ENCODE data around the gene MED15. TPM values are rescaled to one million over a fixed set of nuclear protein-coding genes. Genes with fewer than 3 reads are reported as not detected.

The MED15 gene
- total RNA-seq, 4 donors from 2014 or later: 40.3 to 69.6 (median 49.2) TPM

DNA sequence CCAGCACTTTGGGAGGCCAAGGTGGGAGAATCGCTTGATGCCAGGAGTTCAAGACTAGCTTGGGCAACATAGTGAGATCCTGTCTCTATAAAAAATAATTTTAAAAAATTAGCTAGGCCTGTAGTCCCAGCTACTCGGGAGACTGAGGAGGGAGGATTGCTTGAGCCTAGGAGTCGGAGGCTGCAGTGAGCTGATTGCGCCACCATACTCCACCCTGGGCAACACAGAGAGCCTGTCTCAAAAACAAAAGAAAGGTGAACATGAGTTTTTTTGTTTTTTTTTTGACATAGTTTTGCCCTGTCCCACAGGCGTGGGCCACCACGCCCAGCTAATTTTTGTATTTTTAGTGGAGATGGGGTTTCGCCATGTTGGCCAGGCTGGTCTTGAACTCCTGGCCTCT is 17.6 kb downstream of the MED15 start:
- WGBS, 2 donors: 94 to 96% methylated on average over 7 of the region's 7 CpGs
- no peak overlapping the region for H3K4me3 ChIP-seq (ENCODE audit: low read depth, poor library complexity, severe bottlenecking)
- DNase-seq (ENCODE audit: low spot score in 2 of 2): no peak
- intact Hi-C loops (cut with DNase I; ENCODE audit: low total_unique reads): no loop called here
- TF ChIP-seq, protein P1, sequence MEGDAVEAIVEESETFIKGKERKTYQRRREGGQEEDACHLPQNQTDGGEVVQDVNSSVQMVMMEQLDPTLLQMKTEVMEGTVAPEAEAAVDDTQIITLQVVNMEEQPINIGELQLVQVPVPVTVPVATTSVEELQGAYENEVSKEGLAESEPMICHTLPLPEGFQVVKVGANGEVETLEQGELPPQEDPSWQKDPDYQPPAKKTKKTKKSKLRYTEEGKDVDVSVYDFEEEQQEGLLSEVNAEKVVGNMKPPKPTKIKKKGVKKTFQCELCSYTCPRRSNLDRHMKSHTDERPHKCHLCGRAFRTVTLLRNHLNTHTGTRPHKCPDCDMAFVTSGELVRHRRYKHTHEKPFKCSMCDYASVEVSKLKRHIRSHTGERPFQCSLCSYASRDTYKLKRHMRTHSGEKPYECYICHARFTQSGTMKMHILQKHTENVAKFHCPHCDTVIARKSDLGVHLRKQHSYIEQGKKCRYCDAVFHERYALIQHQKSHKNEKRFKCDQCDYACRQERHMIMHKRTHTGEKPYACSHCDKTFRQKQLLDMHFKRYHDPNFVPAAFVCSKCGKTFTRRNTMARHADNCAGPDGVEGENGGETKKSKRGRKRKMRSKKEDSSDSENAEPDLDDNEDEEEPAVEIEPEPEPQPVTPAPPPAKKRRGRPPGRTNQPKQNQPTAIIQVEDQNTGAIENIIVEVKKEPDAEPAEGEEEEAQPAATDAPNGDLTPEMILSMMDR (IDR thresholded peaks at IDR 0.05): no peak
- TF ChIP-seq POLR2A (IDR thresholded peaks at IDR 0.05): no peak

DNA sequence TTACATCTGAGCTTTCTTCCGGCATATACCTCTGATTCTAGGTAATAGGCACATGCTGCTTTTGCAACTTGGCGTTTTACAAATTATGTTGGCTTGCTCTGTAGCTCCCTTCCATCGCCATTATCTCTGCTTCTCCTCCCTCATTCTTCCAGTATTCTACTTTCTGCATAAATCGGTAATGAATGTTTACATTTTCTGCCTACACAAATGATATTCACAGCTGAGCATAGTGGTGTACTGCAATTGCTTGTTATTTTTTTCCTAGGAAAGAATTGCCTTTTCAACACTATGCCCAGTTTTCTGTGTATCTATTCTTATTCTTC is 18.9 kb downstream of the MED15 start:
- TF ChIP-seq POLR2A (IDR thresholded peaks at IDR 0.05): no peak
- TF ChIP-seq, protein P1 (IDR thresholded peaks at IDR 0.05): no peak
- WGBS, 2 donors: 79 to 82% methylated on average over 4 of the region's 4 CpGs
- intact Hi-C loops (cut with DNase I; ENCODE audit: low total_unique reads): no loop called here
- no peak for DNase-seq (ENCODE audit: low spot score in 2 of 2)
- H3K4me3 ChIP-seq (ENCODE audit: low read depth, poor library complexity, severe bottlenecking): no peak overlapping the region

DNA sequence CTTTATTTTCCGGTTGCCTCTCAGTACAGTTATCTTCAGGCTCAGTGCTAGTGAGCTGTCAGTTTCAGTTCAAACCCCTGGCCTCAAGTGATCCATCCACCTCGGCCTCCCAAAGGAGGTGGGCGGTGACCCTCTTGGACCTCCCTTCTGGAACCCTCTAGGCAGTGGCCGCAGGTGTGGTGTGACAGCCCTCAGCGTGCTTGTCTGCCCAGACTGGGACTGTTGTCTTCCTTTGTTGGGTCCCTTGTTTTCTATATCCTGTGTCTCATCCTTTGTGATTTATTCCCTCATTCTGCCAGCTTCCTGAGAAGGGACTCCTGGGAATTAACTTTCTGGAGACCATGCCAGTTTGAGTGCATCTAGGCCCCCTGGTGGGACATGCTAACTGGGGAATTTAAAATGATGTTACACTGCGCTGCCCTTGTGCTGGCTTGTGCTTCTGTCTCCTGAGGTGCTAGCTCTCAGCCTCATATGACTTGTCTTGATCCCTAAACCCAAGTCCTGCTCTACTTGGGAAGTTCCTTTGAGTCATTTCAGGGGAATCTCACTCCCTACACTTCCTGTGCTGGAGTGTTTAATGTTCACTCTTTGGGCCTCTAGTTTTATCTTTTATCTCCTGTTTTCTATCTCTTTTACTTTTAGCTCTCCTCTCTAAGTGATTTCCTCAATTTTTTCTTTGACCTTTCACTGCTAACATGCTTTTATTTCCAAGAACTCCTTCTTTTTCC is 19.4 kb downstream of the MED15 start:
- intact Hi-C loops (cut with DNase I; ENCODE audit: low total_unique reads): no loop called here
- DNase-seq (ENCODE audit: low spot score in 2 of 2): no peak
- TF ChIP-seq, protein P1 (IDR thresholded peaks at IDR 0.05): no peak
- TF ChIP-seq POLR2A (IDR thresholded peaks at IDR 0.05): no peak
- WGBS, 2 donors: 63 to 64% methylated on average over 6 of the region's 6 CpGs
- H3K4me3 ChIP-seq (ENCODE audit: low read depth, poor library complexity, severe bottlenecking): no peak overlapping the region

DNA sequence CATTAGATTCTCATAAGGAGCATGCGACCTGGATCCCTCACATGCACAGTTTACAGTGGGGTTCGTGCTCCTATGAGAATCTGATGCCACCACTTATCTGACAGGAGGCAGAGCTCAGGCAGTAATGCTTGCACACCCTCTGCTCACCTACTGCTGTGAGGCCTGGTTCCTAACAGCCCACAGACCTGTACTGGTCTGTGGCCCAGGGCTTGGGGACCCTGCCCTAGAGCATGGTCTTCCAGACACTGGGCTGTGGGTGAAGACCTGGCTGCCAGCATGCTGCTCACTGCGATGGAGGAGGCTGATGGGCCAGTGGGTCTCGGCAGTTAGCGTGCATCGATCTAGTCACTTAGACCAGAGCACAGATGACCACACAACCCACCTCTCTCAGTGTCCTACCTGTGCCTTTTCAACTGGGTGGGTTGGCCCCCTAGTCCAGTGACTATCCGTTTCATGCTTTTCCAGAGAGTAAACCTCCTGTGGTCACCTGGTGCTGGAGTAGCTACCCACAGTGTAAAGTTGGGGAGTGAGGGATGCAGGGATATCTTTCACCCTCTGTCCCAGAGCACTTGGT is 21.1 kb downstream of the MED15 start:
- DNase-seq (ENCODE audit: low spot score in 2 of 2): no peak
- 94 to 97% methylated on average over 7 of the region's 7 CpGs for WGBS, 2 donors
- no peak overlapping the region for H3K4me3 ChIP-seq (ENCODE audit: low read depth, poor library complexity, severe bottlenecking)
- TF ChIP-seq, protein P1 (IDR thresholded peaks at IDR 0.05): no peak
- no peak for TF ChIP-seq POLR2A (IDR thresholded peaks at IDR 0.05)
- intact Hi-C loops (cut with DNase I; ENCODE audit: low total_unique reads): no loop called here

DNA sequence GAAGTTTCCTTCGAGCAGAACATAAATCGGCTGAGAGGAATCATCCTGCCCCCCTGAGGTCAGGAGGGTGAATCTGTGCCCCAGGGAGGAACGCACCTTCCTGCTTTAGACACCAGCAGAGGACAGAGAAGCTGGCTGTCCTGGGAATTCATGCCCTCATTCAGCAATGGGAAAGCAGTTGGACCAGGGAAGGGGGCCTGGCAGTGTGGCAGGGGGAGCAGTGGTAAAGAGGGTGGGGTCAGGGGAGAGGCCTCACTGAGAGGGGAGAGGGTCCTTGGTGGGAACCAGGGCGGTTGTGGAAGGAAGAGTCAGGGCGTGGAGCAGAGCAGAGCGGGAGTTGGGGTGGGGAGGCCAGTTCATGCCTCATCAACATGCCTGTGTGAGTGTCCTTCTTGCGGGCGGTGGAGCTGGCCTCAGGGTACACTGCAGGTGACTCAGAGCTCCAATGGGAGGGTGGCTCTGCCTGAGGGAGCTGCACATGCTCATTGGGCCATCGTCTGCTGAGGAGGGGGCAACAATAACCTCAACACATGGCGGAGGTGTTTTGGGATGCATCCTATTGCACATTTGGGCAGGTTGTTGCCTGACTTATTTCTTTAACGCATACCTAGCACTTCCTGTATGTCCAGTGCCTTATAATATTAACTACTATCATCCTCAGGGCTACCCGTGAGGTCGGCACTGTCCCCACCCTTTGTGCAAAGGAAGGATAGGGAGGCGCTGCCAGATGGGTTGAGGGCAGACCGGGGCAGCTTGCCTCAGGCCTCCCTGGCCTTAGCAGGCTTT is 23.2 kb downstream of the MED15 start:
- TF ChIP-seq, protein P1 (IDR thresholded peaks at IDR 0.05): no peak
- TF ChIP-seq POLR2A (IDR thresholded peaks at IDR 0.05): no peak
- no peak overlapping the region for H3K4me3 ChIP-seq (ENCODE audit: low read depth, poor library complexity, severe bottlenecking)
- DNase-seq (ENCODE audit: low spot score in 2 of 2): no peak
- 31 to 38% methylated on average over 15 of the region's 15 CpGs for WGBS, 2 donors
- intact Hi-C loops (cut with DNase I; ENCODE audit: low total_unique reads): no loop called here

All from lower leg skin (tissue), 4 donors.